Natural killer cell (primary cell): ENCODE results near the gene TRAPPC2. TPM values are rescaled to one million over a fixed set of nuclear protein-coding genes. Genes with fewer than 3 reads are reported as not detected.
A peak's percentile ranks its signal among the peaks of the same experiment; 100 is the strongest.

Source experiments
- ATAC-seq, 3 donors: fragments of 150-1000 bp in 2 of 3; fragments of 200-7000 bp in 1 of 3; cut with Tn5 transposase; 1 replicate in 1 of 3; 2 replicates in 2 of 3; pipeline ENCODE4 v1.10.0; 2021; ENCODE audit warnings: mild to moderate bottlenecking in 2 of 3, moderate library complexity in 2 of 3
- DNase-seq, 2 donors: peaks; one replicate each; pipeline versions ENCODE4 v3.0.0 to v3.0.0-alpha.2; 2013 to 2021; ENCODE audit warnings: mixed read lengths in 1 of 2
- H3K27ac ChIP-seq: one replicate; pipeline ENCODE4 v1.5.1; 2013; ENCODE audit warnings: mild to moderate bottlenecking, low read length
- H3K27me3 ChIP-seq: one replicate; pipeline ENCODE4 v1.6.1; 2013; ENCODE audit warnings: low read length; ENCODE audit not compliant: control insufficient read depth, insufficient read depth
- H3K36me3 ChIP-seq: one replicate; pipeline ENCODE4 v1.6.1; 2013; ENCODE audit warnings: low read length; ENCODE audit not compliant: control insufficient read depth, insufficient read depth
- H3K4me1 ChIP-seq: one replicate; pipeline ENCODE4 v1.6.1; 2013; ENCODE audit warnings: low read length; ENCODE audit not compliant: control insufficient read depth, insufficient read depth
- H3K4me3 ChIP-seq: one replicate; pipeline ENCODE4 v1.5.1; 2013; ENCODE audit warnings: low read length
- H3K9me3 ChIP-seq: one replicate; pipeline ENCODE4 v1.6.1; 2013; ENCODE audit warnings: low read length; ENCODE audit not compliant: control insufficient read depth, insufficient read depth
- H3K27ac Mint-ChIP-seq, 2 donors: one replicate each; pipeline ENCODE4 v1.8.0; 2022; ENCODE audit warnings: mild to moderate bottlenecking in 2 of 2, mixed read lengths in 2 of 2, moderate library complexity in 1 of 2
- H3K27me3 Mint-ChIP-seq, 2 donors: one replicate each; pipeline ENCODE4 v1.8.0; 2022; ENCODE audit warnings: low read depth in 2 of 2, mixed read lengths in 2 of 2
- H3K36me3 Mint-ChIP-seq: one replicate; pipeline ENCODE4 v1.8.0; 2022; ENCODE audit warnings: mixed read lengths
- H3K4me1 Mint-ChIP-seq, 2 donors: one replicate each; pipeline ENCODE4 v1.8.0; 2022; ENCODE audit warnings: mixed read lengths in 2 of 2
- H3K4me3 Mint-ChIP-seq: one replicate; pipeline ENCODE4 v1.8.0; 2022; ENCODE audit warnings: mild to moderate bottlenecking, moderate library complexity, mixed read lengths
- H3K9me3 Mint-ChIP-seq, 2 donors: one replicate each; pipeline ENCODE4 v1.8.0; 2022; ENCODE audit warnings: mixed read lengths in 2 of 2
- CTCF ChIP-seq: fragments of 200-600 bp; IDR thresholded peaks from one replicate; pipeline ENCODE4 v1.8.0; 2022; ENCODE audit warnings: antibody characterized with exemption
- WGBS: methylation state at CpG from one replicate; pipeline ENCODE4 v1.1.7; 2013; ENCODE audit warnings: missing lambda C conversion rate; ENCODE audit not compliant: insufficient coverage; 5-methylcytosine and 5-hydroxymethylcytosine counted together
- intact Hi-C: fragments of 100-400 bp; cut with micrococcal nuclease; formaldehyde crosslinking; loops from one replicate; pipeline ENCODE4 v1.14.2; 2022
- total RNA-seq, 4 donors: library from RNA; stranded (reverse); fragments of 120-200 nt in 1 of 4; gene quantifications; one replicate each; pipeline versions ENCODE4 v1.2.3 to v1.2.4, GENCODE V29; 2013 to 2022

Gene TRAPPC2
- total RNA-seq, 3 donors from 2014 or later (not counting 1 experiment from before 2014, with no cell fraction given) = 24.2 to 63.3 (median 42.4) TPM

GRCh38 chrX:13691841-13692371, 42.5 kb downstream of the TRAPPC2 start:
- peaks cover 51% of the 10 kb centered on the region for H3K4me1 ChIP-seq
- no peak for TF ChIP-seq CTCF
- Mint-ChIP-seq H3K9me3 (no peaks in the 10 kb centered on the region), H3K36me3 (no peaks in the 10 kb centered on the region), H3K4me3 (peak overlapping the region; percentile 64), H3K27me3 (no peaks in the 10 kb centered on the region), H3K4me1 (peaks cover 62 to 64% of the 10 kb centered on the region in 2 donors), H3K27ac (peak overlapping the region; percentile 86 to 90)
- peak overlapping the region; percentile 95 for H3K27ac ChIP-seq
- ATAC-seq (peak; percentile 28 to 39 (median 37)), DNase-seq (peak; percentile 22 to 45)
- WGBS = 60% methylated on average over 3 of the region's 7 CpGs
- no peaks in the 10 kb centered on the region for H3K9me3 ChIP-seq
- intact Hi-C loops = loop anchor here (10.0 kb wide), 2 partner anchors 607 to 737 kb away; no protein-coding TSS in a partner anchor
- H3K27me3 ChIP-seq = no peaks in the 10 kb centered on the region
- H3K4me3 ChIP-seq = no peak overlapping the region
- no peaks in the 10 kb centered on the region for H3K36me3 ChIP-seq

- H3K9me3 Mint-ChIP-seq = no peaks in the 10 kb centered on the region
- H3K36me3 Mint-ChIP-seq = no peaks in the 10 kb centered on the region
- H3K27ac Mint-ChIP-seq = peak overlapping the region; percentile 86 to 90
- DNase-seq (peak in 1 of 2 donors; percentile 57), ATAC-seq (no peak)
- Histone ChIP-seq H3K27ac (peak overlapping the region; percentile 95), H3K9me3 (no peaks in the 10 kb centered on the region), H3K36me3 (no peaks in the 10 kb centered on the region), H3K4me1 (peaks cover 40% of the 10 kb centered on the region), H3K27me3 (no peaks in the 10 kb centered on the region), H3K4me3 (no peak overlapping the region)
- H3K4me1 Mint-ChIP-seq = peaks cover 55 to 57% of the 10 kb centered on the region in 2 donors
- H3K27me3 Mint-ChIP-seq = no peaks in the 10 kb centered on the region
- WGBS = 50% methylated on average over 3 of the region's 3 CpGs
- peak; percentile 15 for TF ChIP-seq CTCF
- intact Hi-C loops = loop anchor here (10.0 kb wide), 2 partner anchors 606 to 736 kb away; no protein-coding TSS in a partner anchor
- H3K4me3 Mint-ChIP-seq = peak overlapping the region; percentile 89
Observed at GRCh38 chrX:13690836-13691235, 43.6 kb downstream of the TRAPPC2 start.

- 0% methylated on average over 12 of the region's 16 CpGs for WGBS
- peak overlapping the region; percentile 86 to 90 for H3K27ac Mint-ChIP-seq
- H3K9me3 Mint-ChIP-seq = no peaks in the 10 kb centered on the region
- Histone ChIP-seq H3K36me3 (no peaks in the 10 kb centered on the region), H3K27me3 (no peaks in the 10 kb centered on the region), H3K4me3 (peak overlapping the region; percentile 82), H3K27ac (peak overlapping the region; percentile 95), H3K9me3 (no peaks in the 10 kb centered on the region), H3K4me1 (peaks cover 39% of the 10 kb centered on the region)
- DNase-seq (peak in 1 of 2 donors; percentile 17), ATAC-seq (no peak)
- H3K4me3 Mint-ChIP-seq = peak overlapping the region; percentile 89
- intact Hi-C loops = loop anchor here (1.0 to 10.0 kb wide), 3 partner anchors 45 to 735 kb away; partner anchors contain the start of genes OFD1 and TRAPPC2
- no peaks in the 10 kb centered on the region for H3K36me3 Mint-ChIP-seq
- peaks cover 44 to 47% of the 10 kb centered on the region in 2 donors for H3K4me1 Mint-ChIP-seq
- no peaks in the 10 kb centered on the region for H3K27me3 Mint-ChIP-seq
- no peak for TF ChIP-seq CTCF
Observed at GRCh38 chrX:13689741-13690211, 44.6 kb downstream of the TRAPPC2 start.
